GM18520 (cell line): ENCODE results near the gene KRTAP3-3.
"Not testable (repeated sequence)": the region's sequence is repeated elsewhere in the genome, so short reads cannot be mapped to it uniquely, and the experiment has no call there.

Experiments
- ATAC-seq: cut with Tn5 transposase; IDR thresholded peaks from one replicate; pipeline ENCODE4 v1.9.1; 2021; ENCODE audit not compliant: unreplicated experiment

Gene KRTAP3-3

GRCh38 chr17:41008811-41009210, 14.8 kb upstream of the KRTAP3-3 start, which contains the start of gene KRTAP3-1:
Gene KRTAP3-1, minus strand, starts transcription at chr17:41009128. Its CDS starts 54 bp downstream, at chr17:41009074.
- no peak for ATAC-seq

GRCh38 chr17:41004397-41004796, 10.4 kb upstream of the KRTAP3-3 start:
- ATAC-seq: no peak

GRCh38 chr17:41003926-41004325, 10.0 kb upstream of the KRTAP3-3 start:
- no peak for ATAC-seq

GRCh38 chr17:41002814-41003213, 8.8 kb upstream of the KRTAP3-3 start:
- ATAC-seq: no peak

GRCh38 chr17:41001795-41002194, 7.8 kb upstream of the KRTAP3-3 start:
- ATAC-seq: no peak

- ATAC-seq: not testable (repeated sequence)
Measured at GRCh38 chr17:40999563-40999962, 5.6 kb upstream of the KRTAP3-3 start, which contains the start of gene KRTAP3-2. Gene KRTAP3-2, minus strand, starts transcription at chr17:40999906. Its CDS starts 53 bp downstream, at chr17:40999853.

- no peak for ATAC-seq
Measured at GRCh38 chr17:40997361-40997760, 3.4 kb upstream of the KRTAP3-3 start.

GRCh38 chr17:40996829-40997228, 2.9 kb upstream of the KRTAP3-3 start:
- ATAC-seq: no peak

- ATAC-seq: no peak
Measured at GRCh38 chr17:40995116-40995515, 1.2 kb upstream of the KRTAP3-3 start.

- ATAC-seq: no peak
Measured at GRCh38 chr17:40993084-40993483, 880 bp downstream of the KRTAP3-3 start.

GRCh38 chr17:40992666-40993065, 1.3 kb downstream of the KRTAP3-3 start:
- no peak for ATAC-seq

GRCh38 chr17:40986920-40987319, 7.0 kb downstream of the KRTAP3-3 start:
- ATAC-seq: no peak

- ATAC-seq: no peak
Measured at GRCh38 chr17:40984226-40984625, 9.7 kb downstream of the KRTAP3-3 start, which contains the start of gene KRT40. Gene KRT40, minus strand, starts transcription at chr17:40984326. Its CDS starts 53 bp downstream, at chr17:40984273.

- ATAC-seq: no peak
Measured at GRCh38 chr17:40981115-40981514, 12.8 kb downstream of the KRTAP3-3 start.

- ATAC-seq: no peak
Measured at GRCh38 chr17:40980596-40980995, 13.4 kb downstream of the KRTAP3-3 start.

GRCh38 chr17:40980117-40980516, 13.8 kb downstream of the KRTAP3-3 start:
- no peak for ATAC-seq

GRCh38 chr17:40978575-40979151, 15.3 kb downstream of the KRTAP3-3 start:
- no peak for ATAC-seq

GRCh38 chr17:40975516-40975915, 18.4 kb downstream of the KRTAP3-3 start:
- no peak for ATAC-seq

- no peak for ATAC-seq
Measured at GRCh38 chr17:40974366-40974765, 19.6 kb downstream of the KRTAP3-3 start.

- ATAC-seq: no peak
Measured at GRCh38 chr17:40967582-40967981, 26.4 kb downstream of the KRTAP3-3 start.

- no peak for ATAC-seq
Measured at GRCh38 chr17:40966848-40967247, 27.1 kb downstream of the KRTAP3-3 start, which contains the start of gene KRT39. Gene KRT39, minus strand, starts transcription at chr17:40966948. Its CDS starts 92 bp downstream, at chr17:40966856.

- ATAC-seq: no peak
Measured at GRCh38 chr17:40963838-40964237, 30.1 kb downstream of the KRTAP3-3 start.

GRCh38 chr17:40962059-40962561, 31.9 kb downstream of the KRTAP3-3 start:
- no peak for ATAC-seq
